Subcutaneous abdominal adipose tissue (tissue), 5 donors: ENCODE data around the gene CNOT6.
"Not testable (repeated sequence)": the region's sequence is repeated elsewhere in the genome, so short reads cannot be mapped to it uniquely, and the experiment has no call there.

Experiments used
- H3K27ac ChIP-seq: one replicate; pipeline ENCODE4 v1.7.0; 2013; ENCODE audit warnings: low read depth, mild to moderate bottlenecking, inconsistent platforms, low read length, moderate library complexity
- H3K27me3 ChIP-seq, 5 donors: one replicate each; pipeline ENCODE4 v1.7.0; 2013; ENCODE audit warnings: low read length in 5 of 5, inconsistent platforms in 1 of 5; ENCODE audit not compliant: control insufficient read depth in 5 of 5, insufficient read depth in 4 of 5
- H3K36me3 ChIP-seq, 5 donors: one replicate each; pipeline ENCODE4 v1.7.0; 2013; ENCODE audit warnings: low read length in 5 of 5; ENCODE audit not compliant: control insufficient read depth in 5 of 5, insufficient read depth in 5 of 5
- H3K4me1 ChIP-seq, 5 donors: one replicate each; pipeline ENCODE4 v1.7.0; 2013; ENCODE audit warnings: low read length in 5 of 5, mild to moderate bottlenecking in 3 of 5, moderate library complexity in 1 of 5; ENCODE audit not compliant: control insufficient read depth in 5 of 5, insufficient read depth in 5 of 5
- H3K4me3 ChIP-seq, 5 donors: one replicate each; pipeline ENCODE4 v1.7.0; 2013; ENCODE audit warnings: low read length in 5 of 5, low read depth in 1 of 5
- H3K9ac ChIP-seq, 5 donors: one replicate each; pipeline ENCODE4 v1.7.0; 2013; ENCODE audit warnings: low read length in 5 of 5, mild to moderate bottlenecking in 4 of 5, moderate library complexity in 3 of 5
- H3K9me3 ChIP-seq, 5 donors: one replicate each; pipeline ENCODE4 v1.7.0; 2013; ENCODE audit warnings: low read length in 5 of 5; ENCODE audit not compliant: control insufficient read depth in 5 of 5
- donor health status: healthy.
- donor health status: healthy.
- donor health status: healthy.
- donor health status: healthy.
- donor health status: healthy.

CNOT6 gene

GRCh38 chr5:180526269-180526668 lies 32.1 kb downstream of the CNOT6 start:
- Histone ChIP-seq H3K4me1 (peaks cover 0 to 9% (median 6%) of the 10 kb centered on the region in 5 donors), H3K36me3 (peaks cover 0 to 6% (median 2%) of the 10 kb centered on the region in 5 donors), H3K27me3 (no peaks in the 10 kb centered on the region), H3K27ac (no peak overlapping the region), H3K9ac (no peak overlapping the region), H3K4me3 (no peak overlapping the region), H3K9me3 (no peaks in the 10 kb centered on the region)

GRCh38 chr5:180527659-180528058 lies 33.5 kb downstream of the CNOT6 start:
- Histone ChIP-seq H3K4me1 (peaks cover 0 to 9% (median 6%) of the 10 kb centered on the region in 5 donors), H3K27me3 (no peaks in the 10 kb centered on the region), H3K36me3 (peaks cover 6 to 11% (median 10%) of the 10 kb centered on the region in 5 donors), H3K9me3 (no peaks in the 10 kb centered on the region), H3K9ac (no peak overlapping the region), H3K4me3 (no peak overlapping the region), H3K27ac (no peak overlapping the region)

DNA sequence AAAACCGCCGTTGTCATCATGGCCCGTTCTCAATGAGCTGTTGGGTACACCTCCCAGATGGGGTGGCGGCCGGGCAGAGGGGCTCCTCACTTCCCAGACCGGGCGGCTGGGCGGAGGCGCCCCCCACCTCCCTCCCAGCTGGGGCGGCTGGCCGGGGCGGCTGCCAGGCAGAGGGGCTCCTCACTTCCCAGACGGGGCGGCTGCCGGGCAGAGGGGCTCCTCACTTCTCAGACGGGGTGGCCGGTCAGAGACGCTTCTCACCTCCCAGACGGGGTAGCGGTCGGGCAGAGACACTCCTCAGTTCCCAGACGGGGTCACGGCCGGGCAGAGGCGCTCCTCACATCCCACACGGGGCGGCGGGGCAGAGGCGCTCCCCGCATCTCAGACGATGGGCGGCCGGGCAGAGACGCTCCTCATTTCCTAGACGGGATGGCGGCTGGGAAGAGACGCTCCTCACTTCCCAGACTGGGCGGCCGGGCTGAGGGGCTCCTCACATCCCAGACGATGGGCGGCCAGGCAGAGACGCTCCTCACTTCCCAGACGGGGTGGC lies 36.9 kb downstream of the CNOT6 start:
- H3K4me3 ChIP-seq, H3K27ac ChIP-seq, H3K27me3 ChIP-seq, H3K9me3 ChIP-seq, H3K4me1 ChIP-seq, H3K9ac ChIP-seq: not testable (repeated sequence)
- peaks cover 12 to 22% (median 17%) of the 10 kb centered on the region in 5 donors for H3K36me3 ChIP-seq

DNA sequence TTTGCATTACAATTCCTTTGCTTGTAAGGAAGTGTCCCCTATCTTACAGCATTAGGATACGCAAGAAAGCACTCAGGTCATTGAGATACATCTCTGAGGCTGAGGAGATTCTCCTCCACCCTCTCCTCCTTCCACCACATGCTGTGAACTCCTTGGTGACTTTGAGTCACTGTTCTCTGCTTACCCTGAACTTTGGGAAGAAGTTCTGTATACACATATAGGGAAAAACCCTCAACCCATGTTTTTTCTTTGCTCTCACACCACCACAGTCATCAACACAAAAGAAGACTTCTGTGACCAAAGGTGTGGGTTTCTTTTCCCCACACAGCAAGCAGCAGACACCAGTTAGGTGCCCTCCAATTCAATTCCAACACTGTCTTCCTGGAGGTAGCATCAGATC lies 38.1 kb downstream of the CNOT6 start:
- Histone ChIP-seq H3K4me3 (no peak overlapping the region), H3K27me3 (no peaks in the 10 kb centered on the region), H3K9me3 (no peaks in the 10 kb centered on the region), H3K9ac (no peak overlapping the region), H3K36me3 (peaks cover 12 to 24% (median 17%) of the 10 kb centered on the region in 5 donors), H3K27ac (no peak overlapping the region), H3K4me1 (no peaks in the 10 kb centered on the region)

- no peaks in the 10 kb centered on the region for H3K4me1 ChIP-seq
- no peaks in the 10 kb centered on the region for H3K9me3 ChIP-seq
- peaks cover 12 to 24% (median 17%) of the 10 kb centered on the region in 5 donors for H3K36me3 ChIP-seq
- no peak overlapping the region for H3K9ac ChIP-seq
- no peak overlapping the region for H3K27ac ChIP-seq
- H3K27me3 ChIP-seq: no peaks in the 10 kb centered on the region
- H3K4me3 ChIP-seq: no peak overlapping the region
Measured at GRCh38 chr5:180533845-180534244, 39.7 kb downstream of the CNOT6 start.

DNA sequence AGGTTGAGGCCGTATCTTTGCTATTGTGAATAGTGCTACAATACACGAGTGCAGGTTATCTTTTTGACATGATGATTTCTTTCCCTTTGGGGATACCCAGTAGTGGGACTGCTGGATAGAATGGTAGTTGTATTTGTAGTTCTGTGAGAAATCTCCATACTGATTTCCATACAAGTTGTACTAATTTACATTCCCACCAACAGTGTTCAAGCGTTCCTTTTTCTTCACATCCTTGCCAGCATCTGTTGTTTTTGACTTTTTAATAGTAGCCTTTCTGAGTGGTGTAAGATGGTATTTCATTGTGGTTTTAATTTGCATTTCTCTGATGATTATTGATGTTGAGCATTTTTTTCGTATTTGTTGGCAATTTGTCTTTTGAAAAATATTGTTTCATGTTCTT lies 41.4 kb downstream of the CNOT6 start:
- peaks cover 10 to 24% (median 15%) of the 10 kb centered on the region in 5 donors for H3K36me3 ChIP-seq

DNA sequence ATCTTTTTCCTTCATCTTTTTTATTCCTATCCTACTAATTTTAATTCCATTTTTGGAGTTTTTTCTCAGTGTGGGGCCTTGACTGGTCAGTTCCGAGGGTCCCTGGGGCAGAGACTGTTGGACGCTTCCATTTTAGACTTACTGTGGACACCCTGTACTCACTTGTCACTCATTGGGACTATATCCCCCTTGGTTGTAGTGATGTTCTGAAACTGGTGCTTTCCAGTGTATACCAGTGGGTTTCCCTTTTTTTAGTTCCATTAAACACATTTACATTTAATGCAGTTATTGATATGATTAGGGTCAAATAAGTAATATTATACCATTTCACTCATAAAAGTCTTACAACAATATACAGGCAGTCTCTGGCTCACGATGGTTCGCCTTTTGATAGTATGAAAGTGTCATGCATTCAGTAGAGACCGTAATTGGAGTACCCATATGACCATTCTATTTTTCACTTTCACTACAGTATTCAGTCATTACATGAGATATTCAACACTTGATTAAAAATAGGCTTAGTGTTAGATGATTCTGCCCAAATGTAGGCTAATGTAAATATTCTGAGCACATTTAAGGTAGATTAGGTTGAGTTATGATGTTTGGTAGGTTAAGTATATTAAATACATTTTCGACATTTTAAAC lies 46.0 kb downstream of the CNOT6 start:
- Histone ChIP-seq H3K36me3 (peaks cover 4 to 10% (median 9%) of the 10 kb centered on the region in 5 donors), H3K27me3 (no peaks in the 10 kb centered on the region), H3K9ac (no peak overlapping the region), H3K27ac (no peak overlapping the region), H3K4me1 (no peaks in the 10 kb centered on the region), H3K4me3 (no peak overlapping the region), H3K9me3 (no peaks in the 10 kb centered on the region)

More for the DNA sequence above, 41.4 kb downstream of the CNOT6 start:
- H3K4me1 ChIP-seq: no peaks in the 10 kb centered on the region
- H3K9me3 ChIP-seq: no peaks in the 10 kb centered on the region
- no peak overlapping the region for H3K4me3 ChIP-seq
- no peak overlapping the region for H3K9ac ChIP-seq
- H3K27ac ChIP-seq: no peak overlapping the region
- H3K27me3 ChIP-seq: no peaks in the 10 kb centered on the region

DNA sequence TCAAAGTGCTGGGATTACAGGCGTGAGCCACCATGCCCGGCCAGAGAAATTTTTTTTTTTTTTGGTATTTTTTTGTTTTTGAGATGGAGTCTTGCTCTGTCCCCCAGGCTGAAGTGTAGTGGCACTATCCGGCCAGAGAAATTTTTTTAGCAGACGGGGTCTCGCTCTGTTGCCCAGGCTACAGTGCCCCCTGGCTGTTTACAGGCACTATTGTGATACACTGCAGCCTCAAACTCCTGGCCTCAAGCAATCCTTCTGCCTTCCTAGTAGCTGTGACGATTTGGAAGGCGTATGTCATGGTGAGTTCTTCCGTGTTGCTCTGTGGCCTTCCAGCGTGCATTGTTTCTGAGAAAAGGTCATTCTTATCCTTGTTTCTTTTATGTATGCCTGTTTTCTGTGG lies 47.5 kb downstream of the CNOT6 start:
- Histone ChIP-seq H3K4me1 (no peaks in the 10 kb centered on the region), H3K27me3 (no peaks in the 10 kb centered on the region), H3K4me3 (no peak overlapping the region), H3K36me3 (peaks cover 4 to 9% (median 7%) of the 10 kb centered on the region in 5 donors), H3K27ac (no peak overlapping the region), H3K9ac (no peak overlapping the region), H3K9me3 (no peaks in the 10 kb centered on the region)

GRCh38 chr5:180545248-180545647 lies 51.1 kb downstream of the CNOT6 start:
- no peaks in the 10 kb centered on the region for H3K9me3 ChIP-seq
- peaks cover 2 to 12% (median 7%) of the 10 kb centered on the region in 5 donors for H3K36me3 ChIP-seq
- no peaks in the 10 kb centered on the region for H3K27me3 ChIP-seq
- no peak overlapping the region for H3K4me3 ChIP-seq
- no peaks in the 10 kb centered on the region for H3K4me1 ChIP-seq
- no peak overlapping the region for H3K9ac ChIP-seq
- no peak overlapping the region for H3K27ac ChIP-seq

DNA sequence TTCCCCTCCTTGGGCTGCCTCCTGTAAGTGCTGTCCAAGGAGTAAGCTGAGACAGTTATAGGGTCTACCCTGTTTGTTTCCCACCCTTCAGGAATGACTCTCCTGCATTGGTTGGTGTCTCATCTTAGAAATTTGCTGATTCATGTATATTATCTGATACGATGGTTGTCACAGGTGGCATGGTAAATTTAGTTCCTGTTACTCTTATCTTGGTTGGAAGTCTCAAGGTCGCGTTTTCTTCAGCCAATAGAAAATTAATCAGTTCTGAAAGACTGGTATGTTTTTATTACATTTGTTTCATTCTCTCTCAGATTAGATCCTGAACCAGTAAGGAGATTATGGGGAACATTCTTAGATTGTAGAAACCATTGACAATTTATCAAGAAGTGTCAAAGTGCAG lies 54.4 kb downstream of the CNOT6 start:
- no peak overlapping the region for H3K27ac ChIP-seq
- no peaks in the 10 kb centered on the region for H3K27me3 ChIP-seq
- no peak overlapping the region for H3K4me3 ChIP-seq
- no peaks in the 10 kb centered on the region for H3K4me1 ChIP-seq
- H3K9me3 ChIP-seq: no peaks in the 10 kb centered on the region
- no peak overlapping the region for H3K9ac ChIP-seq
- H3K36me3 ChIP-seq: peaks cover 2 to 19% (median 12%) of the 10 kb centered on the region in 5 donors
